ENCODE measurements around the gene ACMSD. TPM values are rescaled to one million over a fixed set of nuclear protein-coding genes. Genes with fewer than 3 reads are reported as not detected.
A peak's percentile ranks its signal among the peaks of the same experiment; 100 is the strongest.
"Not testable (repeated sequence)": the region's sequence is repeated elsewhere in the genome, so short reads cannot be mapped to it uniquely, and the experiment has no call there.

ACMSD gene
- total RNA-seq, 2 donors from 2014 or later = not detected

DNA sequence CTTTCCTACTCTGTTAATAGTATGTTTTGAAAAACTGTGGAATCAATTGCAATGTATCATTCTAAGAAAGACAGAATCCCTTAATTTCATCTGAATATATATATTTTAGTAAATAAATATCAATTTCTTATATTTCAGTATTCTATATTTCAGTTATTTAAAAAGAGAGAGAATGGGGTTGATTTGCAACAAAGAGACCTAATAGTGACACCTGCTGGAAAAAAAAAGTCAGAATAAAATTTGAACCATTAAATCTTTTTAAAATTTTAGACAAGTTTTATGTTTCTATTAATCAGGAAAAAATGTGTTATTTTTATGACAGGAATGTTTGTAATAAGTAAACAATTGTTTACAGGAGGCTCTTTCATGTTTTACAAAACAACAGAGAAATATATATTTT lies 59.5 kb downstream of the ACMSD start:
- DNase-seq (ENCODE audit: low spot score) = no peak
- intact Hi-C loops (cut with DNase I) = no loop called here

DNA sequence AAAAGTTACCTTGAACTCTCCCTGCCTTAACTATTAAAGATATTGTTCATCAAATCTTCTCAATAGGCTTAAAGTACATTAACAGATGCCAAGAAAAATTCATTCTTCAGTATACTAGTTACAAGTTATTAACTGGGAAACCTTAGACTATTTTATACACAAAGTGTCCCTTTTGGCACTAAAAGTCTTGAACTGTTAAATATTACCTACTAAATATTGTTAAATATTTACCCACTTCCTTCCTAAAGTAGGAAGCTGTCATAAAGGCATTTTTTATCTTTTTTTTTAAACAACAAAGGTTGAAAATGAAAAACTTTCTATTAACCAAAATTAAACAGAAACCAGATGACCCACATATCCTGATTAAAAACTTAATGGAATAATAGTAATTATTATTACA lies 60.8 kb downstream of the ACMSD start:
- intact Hi-C loops (cut with DNase I) = no loop called here
- no peak for DNase-seq (ENCODE audit: low spot score)

DNA sequence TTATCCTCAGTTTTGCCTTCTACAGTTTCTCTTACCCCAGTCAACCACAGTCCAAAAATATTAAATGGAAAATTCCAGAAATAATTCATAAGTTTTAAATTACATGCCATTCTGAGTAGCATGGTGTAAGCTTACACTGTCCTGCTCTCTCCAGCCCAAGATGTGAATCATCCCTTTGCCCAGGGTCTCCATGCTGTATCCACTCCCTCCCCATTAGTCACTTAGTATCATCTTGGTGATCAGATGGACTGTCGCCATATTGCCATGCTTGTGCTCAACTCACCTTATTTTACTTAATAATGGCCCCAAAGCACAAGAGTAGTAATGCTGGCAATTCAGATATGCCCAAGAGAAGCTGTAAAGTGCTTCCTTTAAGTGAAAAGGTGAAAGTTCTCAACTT lies 61.7 kb downstream of the ACMSD start:
- no peak for DNase-seq (ENCODE audit: low spot score)
- intact Hi-C loops (cut with DNase I) = no loop called here

DNA sequence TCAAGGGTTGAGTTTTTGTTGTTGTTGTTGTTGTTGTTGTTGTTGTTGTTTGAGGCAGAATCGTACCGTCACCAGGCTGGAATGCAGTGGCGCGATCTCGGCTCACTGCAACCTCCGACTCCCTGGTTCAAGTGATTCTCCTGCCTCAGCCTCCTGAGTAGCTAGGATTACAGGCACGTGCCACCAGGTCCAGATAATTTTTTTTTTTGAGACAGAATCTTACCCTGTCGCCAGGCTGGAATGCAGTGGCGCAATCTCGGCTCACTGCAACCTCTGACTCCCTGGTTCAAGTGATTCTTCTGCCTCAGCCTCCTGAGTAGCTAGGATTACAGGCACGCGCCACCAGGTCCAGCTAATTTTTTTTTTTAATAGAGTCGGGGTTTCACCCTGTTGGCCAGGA lies 65.3 kb downstream of the ACMSD start:
- DNase-seq (ENCODE audit: low spot score); intact Hi-C loops (cut with DNase I): not testable (repeated sequence)

GRCh38 chr2:134905168-134905567 lies 66.8 kb downstream of the ACMSD start:
- DNase-seq (ENCODE audit: low spot score) = no peak
- intact Hi-C loops (cut with DNase I) = no loop called here

GRCh38 chr2:134906726-134907125 lies 68.3 kb downstream of the ACMSD start:
- intact Hi-C loops (cut with DNase I) = no loop called here
- DNase-seq (ENCODE audit: low spot score) = no peak

GRCh38 chr2:134907441-134908116 lies 69.2 kb downstream of the ACMSD start:
- intact Hi-C loops (cut with DNase I); DNase-seq (ENCODE audit: low spot score): not testable (repeated sequence)

GRCh38 chr2:134910763-134911399 lies 72.5 kb downstream of the ACMSD start:
- intact Hi-C loops (cut with DNase I) = no loop called here
- no peak for DNase-seq (ENCODE audit: low spot score)

GRCh38 chr2:134911400-134911785 lies 73.0 kb downstream of the ACMSD start:
- intact Hi-C loops (cut with DNase I) = no loop called here
- no peak for DNase-seq (ENCODE audit: low spot score)

DNA sequence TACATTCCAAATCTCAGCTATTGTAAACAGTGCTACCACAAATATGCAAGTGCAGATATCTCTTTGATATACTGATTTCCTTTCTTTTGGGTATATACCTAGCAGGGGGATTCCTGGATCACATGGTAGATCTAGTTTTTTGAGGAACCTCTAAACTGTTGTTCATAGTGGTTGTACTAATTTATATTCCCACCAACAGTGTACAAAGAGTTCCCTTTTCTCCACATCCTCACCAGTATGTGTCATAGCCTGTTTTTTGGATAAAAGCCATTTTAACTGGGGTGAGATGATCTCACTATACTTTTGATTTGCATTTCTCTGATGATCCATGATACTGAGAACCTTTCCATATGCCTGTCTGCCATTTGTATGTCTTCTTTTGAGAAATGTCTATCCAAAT lies 73.9 kb downstream of the ACMSD start:
- intact Hi-C loops (cut with DNase I) = no loop called here
- DNase-seq (ENCODE audit: low spot score) = no peak

DNA sequence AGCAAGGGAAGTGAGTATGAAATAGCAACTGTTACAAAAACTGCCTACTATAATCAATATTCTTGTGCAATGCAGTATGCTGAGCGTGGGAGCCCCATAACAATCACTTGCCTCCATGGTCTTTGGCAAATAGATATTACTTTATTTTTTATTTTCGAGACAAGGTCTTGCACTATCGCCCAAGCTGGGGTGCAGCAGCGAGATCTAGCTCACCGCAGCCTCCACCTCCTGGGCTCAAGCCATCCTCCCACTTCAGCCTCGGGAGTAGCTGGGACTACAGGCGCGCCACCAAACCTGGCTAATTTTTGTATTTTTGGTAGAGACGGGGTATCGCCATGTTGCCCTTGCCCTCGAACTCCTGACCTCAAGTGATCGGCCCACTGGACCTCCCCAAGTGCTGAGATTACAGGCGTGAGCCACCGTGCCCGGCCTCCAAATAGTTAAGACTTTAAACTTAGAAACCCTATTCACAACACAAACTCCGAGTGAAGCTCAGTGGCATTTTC lies 79.0 kb downstream of the ACMSD start:
- intact Hi-C loops (cut with DNase I) = no loop called here
- DNase-seq (ENCODE audit: low spot score) = no peak

DNA sequence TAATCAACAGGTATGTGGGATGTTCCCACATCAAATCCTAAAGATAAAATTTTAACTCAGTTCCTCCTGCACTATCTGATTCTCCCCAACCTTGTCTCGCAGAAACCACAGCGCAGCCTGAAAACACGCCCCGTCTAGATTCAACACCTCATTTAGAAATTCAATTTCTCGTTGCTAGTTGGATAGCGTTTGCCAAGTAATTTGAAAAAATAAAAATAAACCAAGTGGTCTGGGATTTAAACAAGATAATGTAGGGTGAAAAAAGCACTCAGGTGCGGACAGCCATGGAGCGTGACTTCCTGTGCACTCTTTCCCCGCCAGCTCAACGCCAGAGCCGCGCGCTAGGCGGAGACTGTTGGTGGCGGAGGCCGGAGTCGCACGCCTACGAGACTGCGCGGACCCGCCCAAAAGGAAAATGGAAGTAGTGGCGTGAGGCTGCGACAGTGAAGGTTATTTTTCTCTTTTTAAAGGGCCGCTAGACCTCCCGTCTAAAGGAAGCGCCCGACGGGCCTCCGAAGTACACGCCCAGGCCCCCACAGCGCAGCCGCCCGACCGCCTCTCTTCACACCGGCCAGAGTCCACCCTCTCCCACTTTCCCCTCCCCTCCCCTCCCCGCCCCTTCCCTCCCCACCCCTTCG lies 79.6 kb downstream of the ACMSD start:
- DNase-seq (ENCODE audit: low spot score) = no peak
- intact Hi-C loops (cut with DNase I) = no loop called here

- intact Hi-C loops (cut with DNase I) = no loop called here
- peak; percentile 100 for DNase-seq (ENCODE audit: low spot score)
These were observed 80.3 kb downstream of the ACMSD start, which contains the start of gene CCNT2 for GRCh38 chr2:134918526-134919340. CCNT2 (plus strand) TSS chr2:134918822; CDS start chr2:134918855, 33 bp downstream.

- DNase-seq (ENCODE audit: low spot score) = no peak
- intact Hi-C loops (cut with DNase I) = no loop called here
These were observed 81.2 kb downstream of the ACMSD start for GRCh38 chr2:134919341-134920210.

DNA sequence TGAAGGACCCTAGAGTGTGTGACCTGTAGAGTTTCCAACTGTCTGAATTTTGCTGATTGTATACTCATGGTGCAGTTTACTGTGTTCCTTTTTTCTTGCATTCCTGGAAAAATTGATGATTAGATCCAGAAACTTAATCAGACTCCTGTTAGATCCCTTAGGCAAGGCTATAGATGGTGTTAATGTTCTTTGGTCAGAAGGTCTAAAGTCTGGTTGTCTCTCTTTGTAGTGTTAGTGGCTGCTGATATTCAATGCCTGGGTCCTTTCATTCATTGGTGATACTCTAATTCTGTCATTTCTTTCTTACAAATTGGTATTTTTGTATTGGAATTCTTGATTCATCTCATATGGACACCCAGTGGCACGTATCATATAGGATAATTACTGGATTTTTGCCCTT lies 86.5 kb downstream of the ACMSD start:
- DNase-seq (ENCODE audit: low spot score) = no peak
- intact Hi-C loops (cut with DNase I) = no loop called here

GRCh38 chr2:134926231-134926931 lies 88.0 kb downstream of the ACMSD start:
- intact Hi-C loops (cut with DNase I) = no loop called here
- no peak for DNase-seq (ENCODE audit: low spot score)

DNA sequence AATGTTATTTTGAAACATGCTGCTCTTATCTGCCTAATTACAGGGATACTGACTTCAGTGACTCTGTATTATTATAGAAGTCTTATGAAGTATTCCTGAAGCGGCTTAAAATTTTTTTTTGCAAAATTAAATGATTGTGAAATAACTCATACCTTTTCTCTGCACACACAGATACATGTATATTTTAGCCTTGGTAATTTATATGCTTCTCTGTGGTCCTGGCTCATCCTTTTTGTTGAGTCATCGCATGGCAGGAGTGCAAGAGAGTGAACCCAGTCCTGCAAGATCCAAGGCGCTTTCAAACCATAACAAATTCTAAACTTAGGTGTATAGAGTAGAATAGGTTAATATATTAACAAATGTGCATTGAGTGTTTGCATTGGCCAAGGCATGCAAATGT lies 88.8 kb downstream of the ACMSD start:
- intact Hi-C loops (cut with DNase I) = no loop called here
- no peak for DNase-seq (ENCODE audit: low spot score)

DNA sequence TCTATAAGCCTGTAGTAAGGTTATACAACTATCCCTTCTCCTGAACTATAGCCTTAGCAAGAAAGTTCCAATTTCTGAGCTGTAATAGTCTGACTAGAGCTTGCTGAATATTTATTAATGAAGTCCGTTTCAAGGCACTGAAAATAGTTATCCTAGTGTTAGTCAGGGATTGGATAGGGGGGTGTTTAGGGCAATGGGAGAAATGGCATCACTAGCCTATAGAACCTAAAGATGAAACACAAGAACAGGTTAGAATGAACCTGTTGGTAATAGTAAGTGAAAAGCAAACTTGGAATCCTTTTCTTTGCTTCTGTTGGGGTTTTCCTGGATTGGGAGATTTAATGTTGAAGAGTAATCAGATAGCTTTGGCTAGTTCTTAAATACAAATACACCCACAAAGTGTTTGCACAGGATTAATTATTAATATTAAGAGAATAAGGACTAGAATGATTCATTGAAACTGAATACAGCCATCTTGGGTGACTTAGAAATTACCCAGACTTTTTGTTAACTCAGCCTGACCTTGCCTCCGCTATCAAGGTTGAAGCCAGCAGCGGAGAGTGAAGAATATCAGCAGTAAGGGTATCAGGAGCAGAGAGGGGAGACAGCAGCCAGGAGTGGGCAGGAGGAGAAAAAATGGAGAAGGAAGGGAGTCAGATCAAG lies 94.6 kb downstream of the ACMSD start:
- no peak for DNase-seq (ENCODE audit: low spot score)
- intact Hi-C loops (cut with DNase I) = no loop called here
